ENCODE data around the gene AQP1. TPM values are rescaled to one million over a fixed set of nuclear protein-coding genes. Genes with fewer than 3 reads are reported as not detected.

The AQP1 gene
- total and polyA plus RNA-seq, 10 of the 15 experiments (the other 5 are each of a cell fraction or from before 2014, with no cell fraction given): 0.03 to 0.64 TPM; not detected in 8

- Histone ChIP-seq H3K9ac (ENCODE audit: control insufficient read depth, insufficient read depth, low read length) (no peak overlapping the region), H3K27me3 (replicated peaks in 1 of 2; ENCODE audit: control insufficient read depth in 2 of 2, insufficient read depth in 2 of 2, low read length in 1 of 2) (no peaks in the 10 kb centered on the region; a peak in 1 of 4 replicates), H2AFZ (ENCODE audit: control insufficient read depth, low read depth, low read length) (no peak overlapping the region), H3K4me1 (ENCODE audit: control insufficient read depth, insufficient read depth, low read length) (no peaks in the 10 kb centered on the region), H4K20me1 (ENCODE audit: control insufficient read depth, insufficient read depth) (no peaks in the 10 kb centered on the region), H3K79me2 (ENCODE audit: control insufficient read depth, insufficient read depth, low read length) (no peaks in the 10 kb centered on the region), H3K4me2 (ENCODE audit: control insufficient read depth, insufficient read depth) (no peak overlapping the region), H3K9me3 (replicated peaks; ENCODE audit: control insufficient read depth, insufficient read depth, low read length) (no peaks in the 10 kb centered on the region), H3K36me3 (ENCODE audit: control insufficient read depth in 2 of 2, insufficient read depth in 2 of 2, low read length in 1 of 2) (no peaks in the 10 kb centered on the region), H3K4me3 (no peak overlapping the region), H3K27ac (ENCODE audit: control insufficient read depth, insufficient read depth) (no peak overlapping the region)
- ChIA-PET SMC1A (ENCODE audit: uncharacterized antibody, unreplicated experiment) (no interaction called here), RAD21 (ENCODE audit: unreplicated experiment) (no interaction called here), CTCF (no interaction called here), POLR2A (no interaction called here)
- no peak for DNase-seq (ENCODE audit: low read depth, low spot score)
- no peak for ATAC-seq
- no TSS peak for BruUV-seq (replicated peaks)
- intact Hi-C loops (cut with micrococcal nuclease; ENCODE audit: unreplicated experiment): no loop called here
- WGBS (ENCODE audit: insufficient coverage, insufficient replicate concordance, low lambda C conversion rate, missing lambda C conversion rate): 50% methylated on average over 3 of the region's 3 CpGs
- TF ChIP-seq CHD1 (IDR thresholded peaks at IDR 0.05; ENCODE audit: low read depth, low read length) (no peak), CBFB (IDR thresholded peaks at IDR 0.05; ENCODE audit: low read depth) (no peak), SREBF2 (IDR thresholded peaks at IDR 0.05; ENCODE audit: low read length) (no peak), GABPA (IDR thresholded peaks at IDR 0.05; ENCODE audit: low read depth) (no peak), MAX (IDR thresholded peaks at IDR 0.05; ENCODE audit: low read depth, low read length) (no peak), IRF3 (IDR thresholded peaks at IDR 0.05) (no peak), ZNF274 (IDR thresholded peaks at IDR 0.05; ENCODE audit: insufficient read depth, insufficient read length) (no peak)
- TF ChIP-seq, protein P1, sequence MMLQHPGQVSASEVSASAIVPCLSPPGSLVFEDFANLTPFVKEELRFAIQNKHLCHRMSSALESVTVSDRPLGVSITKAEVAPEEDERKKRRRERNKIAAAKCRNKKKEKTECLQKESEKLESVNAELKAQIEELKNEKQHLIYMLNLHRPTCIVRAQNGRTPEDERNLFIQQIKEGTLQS (IDR thresholded peaks at IDR 0.05; ENCODE audit: borderline replicate concordance, extremely low read depth, low read depth, low read length): no peak
- in situ Hi-C loops (cut with MboI): no loop called here
- no peak for FAIRE-seq
Observed at GRCh38 chr7:30916255-30916654, 4.6 kb downstream of the AQP1 start.
